HepG2 (cell line): Measurements from ENCODE around the gene FAM131A. TPM values are rescaled to one million over a fixed set of nuclear protein-coding genes. Genes with fewer than 3 reads are reported as not detected.
A peak's percentile ranks its signal among the peaks of the same experiment; 100 is the strongest.

Experiments used
- ATAC-seq: fragments of 200-7000 bp; cut with Tn5 transposase; 3 replicates; pipeline ENCODE4 v1.9.1; 2020; ENCODE audit warnings: mild to moderate bottlenecking, moderate library complexity
- BruUV-seq: library from RNA; stranded (reverse); fragments of 400-500 nt; replicated peaks from 2 replicates; lab custom pipeline; 2021; lab: Mats Ljungman, UMichigan
- CTCF ChIA-PET: fragments of 300-600 bp; formaldehyde crosslinking; extraction: SDS; loops from one replicate; lab custom pipeline; 2021; ENCODE audit warnings: low total read pairs, inconsistent platforms, low intra/inter-chr PET ratio; lab: Yijun Ruan, JAX
- POLR2A ChIA-PET: fragments of 350-600 bp; sonication (Branson Sonifier 250); formaldehyde crosslinking; loops from one replicate; lab custom pipeline; 2020; ENCODE audit warnings: antibody characterized with exemption, inconsistent platforms; lab: Yijun Ruan, JAX
- DNase-seq: peaks from one replicate; pipeline ENCODE4 v3.0.0-alpha.2; 2015; ENCODE audit warnings: low spot score
- FAIRE-seq: peaks from 3 replicates; lab custom pipeline; 2011; peaks lifted over from hg19 to GRCh38; lab: Jason Lieb, UNC
- H2AFZ ChIP-seq: one replicate; pipeline ENCODE4 v1.6.1; 2011; ENCODE audit warnings: low read length, inconsistent platforms
- H3K27ac ChIP-seq: fragments of 300-600 bp; 3 replicates; pipeline ENCODE4 v1.8.0; 2011; ENCODE audit warnings: mixed run types, mild to moderate bottlenecking, mixed read lengths, low read length, inconsistent platforms; ENCODE audit not compliant: insufficient read depth; ENCODE audit errors: extremely low read length
- H3K27me3 ChIP-seq, 2 experiments: fragments of 200-600 bp in 1 of 2; 2 replicates in 1 of 2; 3 replicates in 1 of 2; pipeline versions ENCODE4 v1.6.0 to v1.8.0; 2011; ENCODE audit warnings: low read length in 2 of 2, mild to moderate bottlenecking in 2 of 2, moderate library complexity in 2 of 2, inconsistent platforms in 1 of 2; ENCODE audit not compliant: insufficient read depth in 2 of 2, control insufficient read depth in 1 of 2
- H3K36me3 ChIP-seq, 2 experiments: fragments of 200-600 bp in 1 of 2; replicated peaks in 1 of 2; 2 replicates in 1 of 2; 3 replicates in 1 of 2; pipeline versions ENCODE4 v1.5.1 to v1.8.0; 2011; ENCODE audit warnings: low read length in 2 of 2, inconsistent platforms in 1 of 2; ENCODE audit not compliant: insufficient read depth in 2 of 2, control insufficient read depth in 1 of 2
- H3K4me1 ChIP-seq: 2 replicates; pipeline ENCODE4 v1.5.1; 2012; ENCODE audit warnings: low read length, inconsistent platforms; ENCODE audit not compliant: insufficient read depth
- H3K4me2 ChIP-seq: 2 replicates; pipeline ENCODE4 v1.6.0; 2011; ENCODE audit warnings: low read depth, low read length, inconsistent platforms
- H3K4me3 ChIP-seq, 3 experiments: fragments of 200-600 bp in 1 of 3; sonication (generic), shearing (Covaris generic) in 1 of 3; replicated peaks in 1 of 3; 2 replicates each; pipeline ENCODE4 v1.5.1; 2011 to 2016; ENCODE audit warnings: low read length in 3 of 3, inconsistent platforms in 2 of 3, low read depth in 2 of 3, mild to moderate bottlenecking in 2 of 3, control low read depth in 1 of 3, mixed read lengths in 1 of 3; ENCODE audit not compliant: insufficient read depth in 1 of 3
- H3K79me2 ChIP-seq: one replicate; pipeline ENCODE4 v1.6.1; 2011; ENCODE audit warnings: low read length, inconsistent platforms; ENCODE audit not compliant: insufficient read depth
- H3K9ac ChIP-seq: 2 replicates; pipeline ENCODE4 v1.6.0; 2011; ENCODE audit warnings: mild to moderate bottlenecking, low read depth, low read length, inconsistent platforms; ENCODE audit not compliant: insufficient read depth
- H3K9me3 ChIP-seq: 2 replicates; pipeline ENCODE4 v1.5.1; 2012; ENCODE audit warnings: mild to moderate bottlenecking, low read length
- H4K20me1 ChIP-seq: 2 replicates; pipeline ENCODE4 v1.6.0; 2011; ENCODE audit warnings: inconsistent platforms, mild to moderate bottlenecking, low read length, moderate library complexity; ENCODE audit not compliant: insufficient read depth
- AGO2 ChIP-seq: fragments of 200-400 bp; formaldehyde crosslinking; optimal IDR thresholded peaks from 2 replicates; pipeline ENCODE3; 2017; ENCODE audit warnings: mild to moderate bottlenecking, low read depth, low read length, moderate library complexity
- BORCS8-MEF2B ChIP-seq: sonication (generic); formaldehyde crosslinking; IDR thresholded peaks from 2 replicates; pipeline ENCODE4 v1.8.0; 2022; ENCODE audit warnings: mild to moderate bottlenecking, missing genetic modification reagents
- HDAC1 ChIP-seq: sonication (generic); formaldehyde crosslinking; IDR thresholded peaks from 2 replicates; pipeline ENCODE4 v1.5.1; 2020; ENCODE audit warnings: mild to moderate bottlenecking, missing genetic modification reagents
- ZNF207 ChIP-seq: fragments of 450-650 bp; IDR thresholded peaks from 2 replicates; pipeline ENCODE4 v1.6.1; 2016; ENCODE audit warnings: antibody characterized with exemption, borderline replicate concordance
- WGBS: methylation state at CpG from one replicate; pipeline ENCODE4 v1.1.6; 2017; ENCODE audit warnings: low lambda C conversion rate; 5-methylcytosine and 5-hydroxymethylcytosine counted together
- in situ Hi-C: cut with HindIII; loops from 2 replicates; pipeline ENCODE4 v1.10.0; 2017; ENCODE audit warnings: low pct_unique_long_range_greater_than_20kb; ENCODE audit not compliant: extremely low pct_ligation_motif_present
- intact Hi-C: fragments of 100-400 bp; cut with micrococcal nuclease; formaldehyde crosslinking; loops from one replicate; pipeline ENCODE4 v1.10.0; 2022; ENCODE audit not compliant: unreplicated experiment
- polyA plus RNA-seq, 8 experiments: library from polyadenylated mRNA; depleted of rRNA in 3 of 8; stranded (reverse) in 7 of 8; unstranded in 1 of 8; fragments of >200 nt; fragmentation: Illumina TruSeq in 4 of 8; extraction: Trizol in 4 of 8; gene quantifications; 2 replicates each; pipeline versions ENCODE4 v1.2.1 to v1.2.3, GENCODE V29; 2011 to 2016; ENCODE audit warnings: low read depth in 4 of 8, missing spikeins in 1 of 8, mixed read lengths in 1 of 8; ENCODE audit not compliant: insufficient read depth in 1 of 8
- total RNA-seq, 5 experiments: library from RNA; depleted of rRNA; stranded (reverse); fragments of >200 nt; fragmentation: Illumina TruSeq; extraction: Trizol; gene quantifications; 2 replicates each; pipeline ENCODE4 v1.2.3, GENCODE V29; 2016; ENCODE audit warnings: low read depth in 1 of 5

The FAM131A gene
- total and polyA plus RNA-seq, 2 of the 13 experiments (the other 11 are each of a cell fraction or from before 2014, with no cell fraction given): 9.2 to 9.3 TPM

DNA sequence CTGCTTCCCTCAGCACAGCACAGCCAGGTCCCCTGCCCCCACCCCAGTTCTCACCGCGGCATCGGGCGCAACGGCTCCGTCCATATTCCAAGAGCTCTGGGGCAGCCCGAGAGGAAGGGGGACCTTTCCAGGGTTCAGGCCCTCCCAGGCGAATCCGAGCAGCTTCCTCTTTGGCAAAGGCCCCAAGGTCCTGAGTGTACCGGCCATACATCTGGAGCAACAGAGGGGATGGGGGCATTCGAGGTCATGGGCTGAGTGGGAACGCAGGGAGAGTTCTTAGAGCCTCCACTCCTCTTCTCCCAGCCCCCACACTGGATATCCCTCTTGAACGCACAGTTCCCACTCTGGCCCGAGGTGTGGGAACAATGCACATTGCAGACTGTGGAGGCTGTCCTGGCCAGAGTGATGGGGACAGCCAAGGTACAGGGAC, 21.5 kb downstream of the FAM131A start:
- no peaks in the 10 kb centered on the region for H3K9me3 ChIP-seq
- H3K79me2 ChIP-seq: peaks cover 18% of the 10 kb centered on the region
- intact Hi-C loops: no loop called here
- H2AFZ ChIP-seq: no peak overlapping the region
- H3K4me3 ChIP-seq: no peak overlapping the region
- H3K27me3 ChIP-seq: no peaks in the 10 kb centered on the region; a peak in 1 of 5 replicates
- WGBS: 99% methylated on average over 14 of the region's 14 CpGs
- no peak for TF ChIP-seq BORCS8-MEF2B (CRISPR knock-in tag)
- TF ChIP-seq ZNF207: no peak
- no peak overlapping the region for H3K4me2 ChIP-seq
- H3K27ac ChIP-seq: no peak overlapping the region
- H3K9ac ChIP-seq: no peak overlapping the region
- no TSS peak for BruUV-seq
- CTCF ChIA-PET: no interaction called here
- H3K4me1 ChIP-seq: peaks cover 26% of the 10 kb centered on the region
- no peak for DNase-seq
- no peak for ATAC-seq
- POLR2A ChIA-PET: no interaction called here
- H4K20me1 ChIP-seq: 0 out of 2 replicates have a peak, but pooled peaks cover 3% of the 10 kb centered on the region
- no peak for FAIRE-seq
- H3K36me3 ChIP-seq: peaks cover 8 to 36% of the 10 kb centered on the region in 2 experiments; a peak in 4 of 5 replicates
- in situ Hi-C loops: no loop called here

DNA sequence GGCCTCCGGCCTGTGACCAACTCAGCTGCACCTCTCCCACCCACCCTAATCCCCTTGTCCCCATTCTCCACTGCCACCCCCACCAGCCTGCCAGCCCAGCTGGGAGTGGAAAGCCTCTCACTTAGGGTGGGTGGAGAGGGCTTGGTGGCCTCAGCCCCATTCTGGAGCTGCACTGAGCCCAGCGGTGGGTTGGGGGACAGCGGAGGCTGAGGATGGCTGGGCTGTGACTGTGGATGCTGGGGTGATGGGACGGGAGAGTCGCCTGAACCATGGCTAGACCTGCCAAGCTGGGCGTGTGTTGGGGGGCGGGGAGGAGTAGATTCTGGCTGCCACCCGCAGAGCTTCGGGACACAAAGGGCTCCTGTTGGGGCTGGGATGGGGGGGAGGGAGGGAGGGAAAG, 22.2 kb downstream of the FAM131A start:
- intact Hi-C loops (no loop called here), in situ Hi-C loops (no loop called here)
- ChIA-PET POLR2A (interaction anchor here (0.7 to 1.6 kb wide), 2 partner anchors 9 to 14 kb away, joined by 3 to 6 read pairs; no protein-coding TSS in a partner anchor), CTCF (no interaction called here)
- Histone ChIP-seq H3K4me2 (no peak overlapping the region), H4K20me1 (0 out of 2 replicates have a peak, but pooled peaks cover 5% of the 10 kb centered on the region), H3K36me3 (peaks cover 8 to 36% of the 10 kb centered on the region in 2 experiments; a peak in 4 of 5 replicates), H3K27me3 (no peaks in the 10 kb centered on the region; a peak in 1 of 5 replicates), H3K9ac (no peak overlapping the region), H3K4me1 (peaks cover 30% of the 10 kb centered on the region), H3K79me2 (peaks cover 25% of the 10 kb centered on the region), H3K4me3 (no peak overlapping the region), H3K27ac (no peak overlapping the region), H3K9me3 (no peaks in the 10 kb centered on the region), H2AFZ (no peak overlapping the region)
- TF ChIP-seq HDAC1 (CRISPR knock-in tag) (no peak), AGO2 (peak; percentile 24)
- FAIRE-seq (no peak), ATAC-seq (no peak), DNase-seq (no peak)
- no TSS peak for BruUV-seq
- 81% methylated on average over 9 of the region's 9 CpGs for WGBS
